Caco-2 (cell line): ENCODE data around the gene FAM76A. TPM values are rescaled to one million over a fixed set of nuclear protein-coding genes. Genes with fewer than 3 reads are reported as not detected.
A peak's percentile ranks its signal among the peaks of the same experiment; 100 is the strongest.
"Not testable (repeated sequence)": the region's sequence is repeated elsewhere in the genome, so short reads cannot be mapped to it uniquely, and the experiment has no call there.

Source experiments
- BruUV-seq: library from RNA; stranded (reverse); fragments of 400-500 nt; replicated peaks from 2 replicates; lab custom pipeline; 2021; lab: Mats Ljungman, UMichigan
- CTCF ChIA-PET: fragments of 300-600 bp; sonication (Branson Sonifier 250); formaldehyde crosslinking; loops from one replicate; lab custom pipeline; 2022; ENCODE audit warnings: antibody characterized with exemption; lab: Charles Lee
- POLR2A ChIA-PET: fragments of 300-600 bp; sonication (Branson Sonifier 250); formaldehyde crosslinking; loops from one replicate; lab custom pipeline; 2022; ENCODE audit warnings: antibody characterized with exemption; lab: Charles Lee
- DNase-seq, 2 experiments: peaks; one replicate each; pipeline versions ENCODE4 v3.0.0 to v3.0.0-alpha.2; 2020 to 2022
- H3K27me3 ChIP-seq: replicated peaks from 2 replicates; pipeline ENCODE4 v1.6.0; 2011; ENCODE audit warnings: low read length; ENCODE audit not compliant: control insufficient read depth, insufficient read depth
- H3K36me3 ChIP-seq: 2 replicates; pipeline ENCODE4 v1.5.1; 2011; ENCODE audit warnings: low read length; ENCODE audit not compliant: control insufficient read depth, insufficient read depth
- H3K4me1 ChIP-seq: fragments of 250-450 bp; sonication (Bioruptor Pico); 2 replicates; pipeline ENCODE4 v1.5.1; 2020; ENCODE audit warnings: mild to moderate bottlenecking
- H3K4me3 ChIP-seq: 2 replicates; pipeline ENCODE4 v1.5.1; 2011; ENCODE audit warnings: low read depth, mild to moderate bottlenecking, control low read depth, low read length
- H3K9me3 ChIP-seq: fragments of 250-450 bp; sonication (Bioruptor Pico); 2 replicates; pipeline ENCODE4 v1.5.1; 2020; ENCODE audit warnings: mild to moderate bottlenecking, moderate library complexity
- H3K27ac Mint-ChIP-seq: one replicate; pipeline ENCODE4 v1.8.0; 2022; ENCODE audit warnings: mixed read lengths; ENCODE audit not compliant: unreplicated experiment
- H3K27me3 Mint-ChIP-seq: one replicate; pipeline ENCODE4 v1.8.0; 2022; ENCODE audit warnings: mixed read lengths; ENCODE audit not compliant: insufficient read depth, unreplicated experiment
- H3K36me3 Mint-ChIP-seq: one replicate; pipeline ENCODE4 v1.8.0; 2022; ENCODE audit warnings: mild to moderate bottlenecking, mixed read lengths; ENCODE audit not compliant: insufficient read depth, unreplicated experiment
- H3K4me1 Mint-ChIP-seq: one replicate; pipeline ENCODE4 v1.8.0; 2022; ENCODE audit warnings: low read depth, mixed read lengths; ENCODE audit not compliant: unreplicated experiment
- H3K4me3 Mint-ChIP-seq: one replicate; pipeline ENCODE4 v1.8.0; 2022; ENCODE audit warnings: mild to moderate bottlenecking, moderate library complexity, mixed read lengths; ENCODE audit not compliant: unreplicated experiment
- H3K9me3 Mint-ChIP-seq: one replicate; pipeline ENCODE4 v1.8.0; 2022; ENCODE audit warnings: mixed read lengths; ENCODE audit not compliant: unreplicated experiment
- intact Hi-C: fragments of 100-400 bp; cut with micrococcal nuclease; formaldehyde crosslinking; loops from one replicate; pipeline ENCODE4 v1.10.0; 2022; ENCODE audit not compliant: unreplicated experiment
- total RNA-seq: library from RNA; stranded (reverse); gene quantifications from 2 replicates; pipeline ENCODE4 v1.2.3, GENCODE V29; 2022
- TF ChIP-seq, protein P1 (sequence below), 2 experiments: fragments of 200-600 bp in 1 of 2; IDR thresholded peaks; 1 replicate in 1 of 2; 2 replicates in 1 of 2; pipeline versions ENCODE4 v1.5.1 to v1.8.0; 2011 to 2022; ENCODE audit warnings: antibody characterized with exemption in 1 of 2, control low read depth in 1 of 2, inconsistent platforms in 1 of 2, low read depth in 1 of 2, low read length in 1 of 2, mild to moderate bottlenecking in 1 of 2, moderate library complexity in 1 of 2; ENCODE audit not compliant: insufficient read depth in 1 of 2, severe bottlenecking in 1 of 2, unreplicated experiment in 1 of 2

Gene FAM76A
- total RNA-seq, 1 experiment from 2014 or later, result 9.8 TPM

DNA sequence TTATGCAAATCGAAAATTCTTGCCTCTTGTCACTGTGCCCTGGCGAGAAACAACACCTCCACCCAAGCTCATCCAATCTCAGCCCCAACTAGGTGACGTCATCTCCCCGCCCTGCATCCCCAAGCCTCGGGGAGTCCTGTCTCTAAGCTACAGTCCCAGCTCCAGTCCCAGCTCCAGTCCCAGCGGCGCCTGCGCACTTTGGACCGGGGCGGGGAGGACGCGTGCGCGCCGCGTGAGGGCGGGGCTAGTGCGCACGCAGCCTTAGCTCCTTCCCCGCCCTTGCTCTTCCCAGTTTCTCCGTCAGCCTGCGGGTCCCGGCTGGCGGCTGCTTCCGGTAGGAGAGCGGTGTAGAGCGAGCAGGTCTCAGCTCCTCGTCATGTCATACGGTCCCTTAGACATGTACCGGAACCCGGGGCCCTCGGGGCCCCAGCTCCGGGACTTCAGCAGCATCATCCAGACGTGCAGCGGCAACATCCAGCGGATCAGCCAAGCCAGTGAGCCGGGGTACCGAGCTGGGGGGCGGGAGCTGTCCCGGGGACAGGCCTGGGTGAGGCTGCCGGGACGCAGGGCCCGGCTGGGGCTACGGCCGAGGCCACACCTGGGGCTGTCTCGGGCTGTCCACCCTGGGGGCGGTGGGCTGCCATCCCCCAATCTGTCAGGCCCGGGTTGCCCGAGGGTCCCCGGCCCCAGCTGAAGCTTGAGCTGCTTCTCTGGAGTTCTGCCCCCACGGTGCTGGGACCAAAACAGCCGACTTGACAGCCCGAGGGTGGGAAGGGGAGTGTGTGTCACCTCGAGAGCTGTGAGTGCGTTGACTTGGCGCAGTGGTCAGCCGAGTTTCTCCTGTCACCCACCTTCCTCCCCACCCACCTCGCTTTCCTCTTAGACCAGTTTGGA is 47.4 kb downstream of the FAM76A start, which contains the start of gene STX12:
TSS of gene STX12 (plus strand) at position 288 of the 894 bp plus-strand sequence. CDS start at position 377, 89 bp downstream.
- no TSS peak for BruUV-seq
- ChIA-PET CTCF (interaction anchor here (0.7 to 2.1 kb wide), 6 partner anchors 13 to 1109 kb away, joined by 3 to 20 read pairs (median 4); partner anchors contain the start of genes FAM76A, IFI6 and MAP3K6), POLR2A (interaction anchor here (0.6 to 2.3 kb wide), 9 partner anchors 13 to 1160 kb away, joined by 3 to 26 read pairs (median 4); partner anchors contain the start of genes FAM76A, IFI6, MED18 and PPP1R8)
- Mint-ChIP-seq H3K4me1 (no peaks in the 10 kb centered on the region), H3K36me3 (peaks cover 9% of the 10 kb centered on the region), H3K9me3 (no peaks in the 10 kb centered on the region), H3K27me3 (no peaks in the 10 kb centered on the region), H3K4me3 (peak within 1 kb of the TSS; percentile 85), H3K27ac (peak within 1 kb of the TSS; percentile 79)
- TF ChIP-seq, protein P1, sequence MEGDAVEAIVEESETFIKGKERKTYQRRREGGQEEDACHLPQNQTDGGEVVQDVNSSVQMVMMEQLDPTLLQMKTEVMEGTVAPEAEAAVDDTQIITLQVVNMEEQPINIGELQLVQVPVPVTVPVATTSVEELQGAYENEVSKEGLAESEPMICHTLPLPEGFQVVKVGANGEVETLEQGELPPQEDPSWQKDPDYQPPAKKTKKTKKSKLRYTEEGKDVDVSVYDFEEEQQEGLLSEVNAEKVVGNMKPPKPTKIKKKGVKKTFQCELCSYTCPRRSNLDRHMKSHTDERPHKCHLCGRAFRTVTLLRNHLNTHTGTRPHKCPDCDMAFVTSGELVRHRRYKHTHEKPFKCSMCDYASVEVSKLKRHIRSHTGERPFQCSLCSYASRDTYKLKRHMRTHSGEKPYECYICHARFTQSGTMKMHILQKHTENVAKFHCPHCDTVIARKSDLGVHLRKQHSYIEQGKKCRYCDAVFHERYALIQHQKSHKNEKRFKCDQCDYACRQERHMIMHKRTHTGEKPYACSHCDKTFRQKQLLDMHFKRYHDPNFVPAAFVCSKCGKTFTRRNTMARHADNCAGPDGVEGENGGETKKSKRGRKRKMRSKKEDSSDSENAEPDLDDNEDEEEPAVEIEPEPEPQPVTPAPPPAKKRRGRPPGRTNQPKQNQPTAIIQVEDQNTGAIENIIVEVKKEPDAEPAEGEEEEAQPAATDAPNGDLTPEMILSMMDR (IDR thresholded peaks at IDR 0.05; ENCODE audit: insufficient read depth in 1 of 2, low read depth in 1 of 2, low read length in 1 of 2, severe bottlenecking in 1 of 2, unreplicated experiment in 1 of 2), result no peak
- Histone ChIP-seq H3K27me3 (no peaks in the 10 kb centered on the region), H3K36me3 (no peaks in the 10 kb centered on the region), H3K9me3 (no peaks in the 10 kb centered on the region), H3K4me3 (peak within 1 kb of the TSS; percentile 59), H3K4me1 (no peaks in the 10 kb centered on the region)
- peak; percentile 95 to 96 for DNase-seq
- intact Hi-C loops, result loop anchor here (1.0 kb wide), 2 partner anchors 44 to 48 kb away; partner anchors contain the start of gene FAM76A

DNA sequence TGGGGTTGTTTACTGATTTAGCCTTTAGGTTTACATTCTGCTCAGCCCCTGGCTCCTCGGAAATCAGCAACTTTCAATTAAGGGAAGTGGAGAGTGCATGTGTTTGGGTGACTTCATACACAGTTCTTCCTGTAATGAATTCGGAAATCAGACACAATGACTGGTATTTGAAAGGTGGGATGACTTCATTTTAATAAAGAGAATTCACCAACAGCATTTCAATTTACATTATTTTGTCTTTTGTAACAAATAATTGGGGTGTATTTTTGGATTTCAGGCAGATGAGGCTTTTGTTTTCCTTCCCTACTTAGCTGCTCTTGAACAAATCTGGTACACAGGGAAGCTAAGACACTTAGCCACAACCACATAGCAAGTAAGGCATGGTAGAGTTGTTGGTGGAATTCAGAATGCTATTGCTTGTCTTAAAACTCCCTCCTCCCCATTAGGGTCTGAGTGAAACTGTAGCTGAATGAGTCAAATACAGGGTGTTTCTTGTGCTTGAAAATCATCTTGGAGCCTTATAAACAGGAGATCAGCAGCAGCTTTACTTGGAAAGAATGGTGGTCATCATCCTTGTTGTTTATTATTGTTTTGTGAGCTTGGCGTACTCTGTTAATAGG is 48.2 kb downstream of the FAM76A start:
- TSS peak; percentile 51 for BruUV-seq
- ChIA-PET CTCF (interaction anchor here (1.1 to 2.1 kb wide), 2 partner anchors 14 to 102 kb away, joined by 4 to 20 read pairs; partner anchors contain the start of gene IFI6), POLR2A (interaction anchor here (1.2 to 2.3 kb wide), 6 partner anchors 12 to 102 kb away, joined by 4 to 26 read pairs (median 16); partner anchors contain the start of genes FAM76A, IFI6 and PPP1R8)
- Mint-ChIP-seq H3K36me3 (peaks cover 9% of the 10 kb centered on the region), H3K4me1 (no peaks in the 10 kb centered on the region), H3K27ac (peak overlapping the region; percentile 79), H3K27me3 (no peaks in the 10 kb centered on the region), H3K9me3 (no peaks in the 10 kb centered on the region), H3K4me3 (peak overlapping the region; percentile 85)
- H3K36me3 ChIP-seq, result no peaks in the 10 kb centered on the region
- H3K9me3 ChIP-seq, result no peaks in the 10 kb centered on the region
- DNase-seq, result no peak
- no peaks in the 10 kb centered on the region for H3K27me3 ChIP-seq
- intact Hi-C loops, result loop anchor here (1.0 kb wide), 2 partner anchors 43 to 49 kb away; partner anchors contain the start of gene FAM76A
- H3K4me3 ChIP-seq, result peak overlapping the region; percentile 59
- H3K4me1 ChIP-seq, result no peaks in the 10 kb centered on the region
- TF ChIP-seq, protein P1 (IDR thresholded peaks at IDR 0.05; ENCODE audit: insufficient read depth in 1 of 2, low read depth in 1 of 2, low read length in 1 of 2, severe bottlenecking in 1 of 2, unreplicated experiment in 1 of 2), result no peak

DNA sequence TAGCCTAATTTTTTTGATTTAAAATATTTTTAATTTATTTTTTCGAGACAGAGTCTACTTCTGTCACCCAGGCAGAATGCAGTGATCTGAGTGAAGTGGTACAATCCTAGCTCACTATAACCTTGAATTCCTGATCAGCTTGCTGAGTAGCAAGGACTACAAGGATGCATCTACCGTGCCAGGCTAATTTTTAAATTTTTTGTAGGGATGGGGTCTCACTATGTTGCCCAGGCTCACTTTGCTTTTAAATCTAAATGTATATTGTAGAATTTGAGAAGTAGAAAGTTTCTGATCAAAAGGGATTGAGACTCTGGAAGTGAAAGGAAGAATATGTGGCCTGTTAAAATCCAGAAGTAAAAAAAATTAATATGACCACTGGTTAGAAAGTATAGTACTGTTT is 48.9 kb downstream of the FAM76A start:
- CTCF ChIA-PET, result no interaction called here
- POLR2A ChIA-PET, result no interaction called here
- Histone ChIP-seq H3K9me3 (no peaks in the 10 kb centered on the region), H3K36me3 (no peaks in the 10 kb centered on the region), H3K27me3 (no peaks in the 10 kb centered on the region), H3K4me3 (no peak overlapping the region), H3K4me1 (no peaks in the 10 kb centered on the region)
- TF ChIP-seq, protein P1 (IDR thresholded peaks at IDR 0.05; ENCODE audit: insufficient read depth in 1 of 2, low read depth in 1 of 2, low read length in 1 of 2, severe bottlenecking in 1 of 2, unreplicated experiment in 1 of 2), result no peak
- BruUV-seq, result no TSS peak
- Mint-ChIP-seq H3K36me3 (peaks cover 9% of the 10 kb centered on the region), H3K4me3 (no peak overlapping the region), H3K4me1 (no peaks in the 10 kb centered on the region), H3K27me3 (no peaks in the 10 kb centered on the region), H3K9me3 (no peaks in the 10 kb centered on the region), H3K27ac (no peak overlapping the region)
- intact Hi-C loops, result no loop called here
- no peak for DNase-seq

DNA sequence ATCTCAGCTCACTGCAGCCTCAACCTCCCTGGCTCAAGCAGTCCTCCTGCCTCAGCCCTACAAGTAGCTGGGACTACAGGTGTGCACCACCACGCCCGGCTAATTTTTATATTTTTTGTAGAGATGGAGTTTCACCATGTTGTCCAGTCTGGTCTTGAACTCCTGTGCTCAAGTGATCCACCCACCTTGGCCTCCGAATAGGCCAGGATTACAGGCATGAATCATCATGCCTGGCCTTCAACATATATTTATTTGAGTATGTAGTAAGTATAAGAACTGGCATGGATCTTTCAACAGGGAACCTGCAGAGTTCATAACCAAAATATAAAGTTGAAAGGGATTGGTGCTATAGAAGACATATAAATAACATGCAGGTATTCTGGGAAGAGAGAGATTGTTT is 49.6 kb downstream of the FAM76A start:
- BruUV-seq, H3K27me3 ChIP-seq, H3K4me3 ChIP-seq, POLR2A ChIA-PET, H3K9me3 ChIP-seq, H3K36me3 ChIP-seq, H3K27ac Mint-ChIP-seq, DNase-seq, H3K27me3 Mint-ChIP-seq, H3K9me3 Mint-ChIP-seq, H3K4me1 Mint-ChIP-seq, intact Hi-C loops, H3K4me3 Mint-ChIP-seq, CTCF ChIA-PET, H3K4me1 ChIP-seq, H3K36me3 Mint-ChIP-seq: not testable (repeated sequence)
